GM04504 (cell line): ENCODE results near the gene TP53RK.

ENCODE experiments used
- DNase-seq: peaks from one replicate; pipeline ENCODE4 v3.0.0-alpha.2; 2012; ENCODE audit warnings: low read depth

Gene TP53RK

GRCh38 chr20:46638134-46638897, 50.9 kb downstream of the TP53RK start:
- no peak for DNase-seq

- no peak for DNase-seq
Measured at GRCh38 chr20:46637427-46638133, 51.7 kb downstream of the TP53RK start.

GRCh38 chr20:46637020-46637419, 52.2 kb downstream of the TP53RK start:
- DNase-seq = no peak

GRCh38 chr20:46636514-46636913, 52.7 kb downstream of the TP53RK start:
- DNase-seq = no peak

- DNase-seq = no peak
Measured at GRCh38 chr20:46635514-46636136, 53.6 kb downstream of the TP53RK start.

- no peak for DNase-seq
Measured at GRCh38 chr20:46634528-46634927, 54.7 kb downstream of the TP53RK start.
